ENCODE results near the gene LRRC7.
"Not testable (repeated sequence)": the region's sequence is repeated elsewhere in the genome, so short reads cannot be mapped to it uniquely, and the experiment has no call there.

LRRC7 gene

DNA sequence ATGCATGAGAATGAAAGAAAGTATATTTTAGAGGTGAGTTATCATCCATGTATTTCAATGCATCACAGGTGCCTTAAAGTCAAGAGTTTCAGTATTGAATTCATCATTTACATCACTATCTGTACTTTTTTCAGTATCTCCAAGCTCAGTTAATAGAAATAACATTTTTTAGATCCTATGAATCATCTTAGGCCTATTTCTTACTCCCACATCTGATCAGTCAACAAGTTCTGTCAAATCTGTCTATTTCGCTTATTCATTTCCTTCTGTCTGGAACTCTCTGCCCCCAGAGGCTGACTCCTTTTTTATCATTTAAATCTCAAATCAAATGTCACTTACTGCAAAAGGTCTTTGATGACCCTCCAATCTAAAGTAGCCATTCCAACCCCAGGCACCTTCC is 295.2 kb downstream of the LRRC7 start:
- Histone ChIP-seq H3K4me1 (ENCODE audit: insufficient read depth, low read length) (no peaks in the 10 kb centered on the region), H3K9me3 (ENCODE audit: control insufficient read depth, insufficient read depth, low read length) (no peaks in the 10 kb centered on the region), H3K36me3 (ENCODE audit: insufficient read depth, low read length) (no peaks in the 10 kb centered on the region), H3K9ac (ENCODE audit: low read depth, low read length) (no peak overlapping the region)

DNA sequence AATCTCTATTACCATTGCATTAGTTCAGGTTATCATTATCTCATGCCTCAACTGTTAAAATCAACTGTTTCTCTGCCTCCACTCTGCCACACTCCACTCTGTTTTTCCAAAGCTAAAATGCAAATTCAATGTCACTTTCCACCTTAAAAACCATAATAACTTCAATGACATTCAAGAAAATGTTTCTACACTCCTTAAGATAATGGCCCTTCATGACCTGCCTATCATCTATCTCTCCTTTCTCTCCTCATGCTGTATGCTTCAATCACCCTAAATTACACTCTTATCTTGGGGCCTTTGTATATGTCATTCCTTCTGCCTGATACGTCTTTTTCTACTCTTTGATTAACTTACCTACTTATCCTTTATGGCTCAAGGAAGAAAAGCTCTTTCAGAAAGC is 296.0 kb downstream of the LRRC7 start:
- H3K9ac ChIP-seq (ENCODE audit: low read depth, low read length): no peak overlapping the region
- H3K36me3 ChIP-seq (ENCODE audit: insufficient read depth, low read length): no peaks in the 10 kb centered on the region
- H3K4me1 ChIP-seq (ENCODE audit: insufficient read depth, low read length): no peaks in the 10 kb centered on the region
- H3K9me3 ChIP-seq (ENCODE audit: control insufficient read depth, insufficient read depth, low read length): no peaks in the 10 kb centered on the region

DNA sequence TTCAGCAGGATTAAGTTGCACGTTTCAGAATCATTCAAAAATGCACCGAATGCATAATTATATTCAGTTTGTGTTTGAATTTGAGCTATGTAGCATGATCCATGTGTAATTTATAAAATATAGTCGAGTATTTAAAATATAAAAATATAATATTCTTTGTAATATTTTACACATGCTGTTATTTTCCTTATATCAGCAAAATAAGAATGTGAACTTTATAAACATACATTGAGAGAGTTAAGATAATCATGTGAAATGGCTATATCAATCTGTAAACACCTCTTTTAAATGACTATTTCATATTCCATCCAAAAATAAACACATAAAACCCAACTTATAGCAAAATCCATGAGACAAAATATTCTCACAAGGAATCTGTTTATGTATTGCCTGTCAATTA is 303.7 kb downstream of the LRRC7 start:
- H3K9me3 ChIP-seq (ENCODE audit: control insufficient read depth, insufficient read depth, low read length): no peaks in the 10 kb centered on the region
- H3K9ac ChIP-seq (ENCODE audit: low read depth, low read length): no peak overlapping the region
- no peaks in the 10 kb centered on the region for H3K4me1 ChIP-seq (ENCODE audit: insufficient read depth, low read length)
- H3K36me3 ChIP-seq (ENCODE audit: insufficient read depth, low read length): no peaks in the 10 kb centered on the region

DNA sequence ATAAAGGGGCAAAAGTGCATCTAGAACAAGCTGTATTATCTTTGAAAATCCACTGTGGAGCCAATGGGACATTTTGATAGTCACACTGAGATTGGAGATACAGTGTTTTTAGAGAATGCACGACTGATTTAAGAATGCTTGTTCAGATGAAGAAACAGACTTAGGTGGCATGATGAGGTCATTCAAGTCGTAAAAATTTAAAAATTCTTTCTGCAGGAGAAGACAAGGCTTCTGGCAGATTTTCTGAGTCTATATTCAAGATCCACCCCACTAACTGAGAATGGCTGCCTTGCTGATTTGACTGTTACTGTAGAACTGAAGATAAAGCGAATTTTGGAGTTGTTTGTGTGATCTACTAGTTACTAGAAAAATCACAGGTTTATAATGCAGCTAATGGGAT is 310.6 kb downstream of the LRRC7 start:
- H3K4me1 ChIP-seq (ENCODE audit: insufficient read depth, low read length): no peaks in the 10 kb centered on the region

DNA sequence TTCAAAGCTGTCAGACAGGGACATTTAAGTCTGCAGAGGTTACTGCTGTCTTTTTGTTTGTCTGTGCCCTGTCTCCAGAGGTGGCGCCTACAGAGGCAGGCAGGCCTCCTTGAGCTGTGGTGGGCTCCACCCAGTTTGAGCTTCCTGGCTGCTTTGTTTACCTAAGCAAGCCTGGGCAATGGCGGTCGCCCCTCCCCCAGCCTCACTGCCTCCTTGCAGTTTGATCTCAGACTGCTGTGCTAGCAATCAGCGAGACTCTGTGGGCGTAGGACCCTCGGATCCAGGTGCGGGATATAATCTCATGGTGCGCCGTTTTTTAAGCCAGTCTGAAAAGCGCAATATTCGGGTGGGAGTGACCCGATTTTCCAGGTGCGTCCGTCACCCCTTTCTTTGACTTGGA is 320.3 kb downstream of the LRRC7 start:
- H3K9me3 ChIP-seq (ENCODE audit: control insufficient read depth, insufficient read depth, low read length); H3K4me1 ChIP-seq (ENCODE audit: insufficient read depth, low read length); H3K36me3 ChIP-seq (ENCODE audit: insufficient read depth, low read length); H3K9ac ChIP-seq (ENCODE audit: low read depth, low read length): not testable (repeated sequence)

More for the DNA sequence above, 310.6 kb downstream of the LRRC7 start:
- Histone ChIP-seq H3K9ac (ENCODE audit: low read depth, low read length) (no peak overlapping the region), H3K9me3 (ENCODE audit: control insufficient read depth, insufficient read depth, low read length) (no peaks in the 10 kb centered on the region), H3K36me3 (ENCODE audit: insufficient read depth, low read length) (no peaks in the 10 kb centered on the region)

DNA sequence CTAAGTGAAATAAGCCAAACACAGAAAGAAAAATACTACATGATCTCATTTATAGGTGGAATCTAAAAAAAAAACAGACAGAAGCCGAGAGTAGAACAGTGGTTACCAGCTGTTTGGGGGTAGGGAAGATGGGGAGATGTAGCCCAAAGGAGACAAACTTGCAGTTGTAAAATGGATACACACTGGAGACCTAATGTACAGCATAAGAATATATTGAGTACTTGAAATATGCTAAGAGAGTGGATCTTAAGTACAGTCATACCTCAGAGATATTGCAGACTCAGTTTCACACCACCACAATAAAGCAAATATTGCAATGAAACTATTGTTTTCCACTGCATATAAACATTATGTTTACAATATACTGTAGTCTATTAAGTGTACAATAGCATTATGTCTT is 320.9 kb downstream of the LRRC7 start:
- Histone ChIP-seq H3K36me3 (ENCODE audit: insufficient read depth, low read length) (no peaks in the 10 kb centered on the region), H3K4me1 (ENCODE audit: insufficient read depth, low read length) (no peaks in the 10 kb centered on the region), H3K9me3 (ENCODE audit: control insufficient read depth, insufficient read depth, low read length) (no peaks in the 10 kb centered on the region; the same call in 1 of the 2 replicates), H3K9ac (ENCODE audit: low read depth, low read length) (no peak overlapping the region)

DNA sequence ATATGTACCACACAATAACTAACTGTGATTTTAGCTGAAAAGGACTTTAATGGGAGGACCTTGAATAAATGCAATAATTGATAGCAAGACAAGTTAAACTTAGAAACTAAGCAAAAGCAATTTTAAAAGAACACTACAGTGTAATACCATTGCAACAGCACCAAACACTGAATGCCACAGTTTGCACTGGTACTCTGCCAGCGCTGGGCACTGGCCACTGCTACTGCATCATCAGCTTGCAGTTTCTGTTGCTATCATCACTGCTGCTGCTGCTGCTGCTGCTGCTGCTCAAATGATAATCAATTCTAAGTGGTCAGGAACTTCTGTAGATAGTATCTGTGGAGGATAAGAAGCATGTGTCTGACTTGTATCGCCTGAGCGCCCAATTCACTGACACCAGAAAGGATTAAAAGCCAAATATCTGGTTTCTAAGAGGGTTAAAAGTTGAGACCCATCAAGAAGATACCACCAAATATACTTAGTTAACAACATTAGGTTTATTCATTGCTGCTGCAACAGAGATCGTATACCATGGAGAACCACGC is 330.8 kb downstream of the LRRC7 start:
- Histone ChIP-seq H3K4me1 (ENCODE audit: insufficient read depth, low read length) (no peaks in the 10 kb centered on the region), H3K36me3 (ENCODE audit: insufficient read depth, low read length) (no peaks in the 10 kb centered on the region), H3K9me3 (ENCODE audit: control insufficient read depth, insufficient read depth, low read length) (no peaks in the 10 kb centered on the region), H3K9ac (ENCODE audit: low read depth, low read length) (no peak overlapping the region)

DNA sequence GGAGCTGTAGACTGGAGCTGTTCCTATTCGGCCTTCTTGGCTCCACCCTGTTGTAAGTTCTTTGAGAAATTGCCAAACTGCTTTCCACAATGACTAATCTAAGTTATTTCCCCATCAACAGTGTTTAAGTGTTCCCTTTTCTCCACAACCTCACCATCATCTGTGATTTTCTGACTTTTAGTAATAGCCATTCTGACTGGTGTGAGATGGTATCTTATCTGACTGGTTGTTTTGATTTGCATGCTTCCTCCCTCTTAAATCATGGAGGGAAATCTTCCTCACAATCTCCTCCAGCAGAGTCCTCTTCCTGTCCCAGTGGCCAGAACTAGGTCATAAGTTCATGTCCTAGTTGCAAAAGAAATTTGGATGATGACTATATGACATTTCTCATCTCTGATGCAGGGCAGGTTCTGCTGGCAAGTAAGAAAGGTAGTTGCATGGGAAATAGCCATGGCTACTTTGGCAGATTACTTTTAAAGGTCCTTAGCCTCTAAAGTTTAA is 343.6 kb downstream of the LRRC7 start:
- Histone ChIP-seq H3K9ac (ENCODE audit: low read depth, low read length) (no peak overlapping the region), H3K4me1 (ENCODE audit: insufficient read depth, low read length) (no peaks in the 10 kb centered on the region), H3K9me3 (ENCODE audit: control insufficient read depth, insufficient read depth, low read length) (no peaks in the 10 kb centered on the region), H3K36me3 (ENCODE audit: insufficient read depth, low read length) (no peaks in the 10 kb centered on the region)

DNA sequence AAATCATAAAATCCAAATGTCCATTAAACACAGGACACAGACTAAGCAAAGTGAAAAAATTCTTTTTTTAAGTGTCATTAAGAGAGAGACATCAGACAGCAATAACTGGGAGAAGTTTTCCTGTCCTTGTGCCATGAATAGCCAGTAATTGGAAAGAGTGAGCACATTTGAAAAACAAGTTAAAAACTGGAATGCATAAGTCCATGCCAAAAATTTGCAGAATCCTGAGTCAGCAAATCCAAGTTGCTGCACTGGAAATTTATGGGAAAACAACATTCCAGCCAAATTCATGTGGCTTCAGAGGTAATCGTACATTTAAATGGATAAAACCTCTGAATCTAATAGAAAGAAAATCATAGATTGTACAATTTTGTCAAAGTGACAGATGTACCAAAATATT is 346.3 kb downstream of the LRRC7 start:
- no peaks in the 10 kb centered on the region for H3K9me3 ChIP-seq (ENCODE audit: control insufficient read depth, insufficient read depth, low read length)
- no peaks in the 10 kb centered on the region for H3K4me1 ChIP-seq (ENCODE audit: insufficient read depth, low read length)
- H3K9ac ChIP-seq (ENCODE audit: low read depth, low read length): no peak overlapping the region
- no peaks in the 10 kb centered on the region for H3K36me3 ChIP-seq (ENCODE audit: insufficient read depth, low read length)

DNA sequence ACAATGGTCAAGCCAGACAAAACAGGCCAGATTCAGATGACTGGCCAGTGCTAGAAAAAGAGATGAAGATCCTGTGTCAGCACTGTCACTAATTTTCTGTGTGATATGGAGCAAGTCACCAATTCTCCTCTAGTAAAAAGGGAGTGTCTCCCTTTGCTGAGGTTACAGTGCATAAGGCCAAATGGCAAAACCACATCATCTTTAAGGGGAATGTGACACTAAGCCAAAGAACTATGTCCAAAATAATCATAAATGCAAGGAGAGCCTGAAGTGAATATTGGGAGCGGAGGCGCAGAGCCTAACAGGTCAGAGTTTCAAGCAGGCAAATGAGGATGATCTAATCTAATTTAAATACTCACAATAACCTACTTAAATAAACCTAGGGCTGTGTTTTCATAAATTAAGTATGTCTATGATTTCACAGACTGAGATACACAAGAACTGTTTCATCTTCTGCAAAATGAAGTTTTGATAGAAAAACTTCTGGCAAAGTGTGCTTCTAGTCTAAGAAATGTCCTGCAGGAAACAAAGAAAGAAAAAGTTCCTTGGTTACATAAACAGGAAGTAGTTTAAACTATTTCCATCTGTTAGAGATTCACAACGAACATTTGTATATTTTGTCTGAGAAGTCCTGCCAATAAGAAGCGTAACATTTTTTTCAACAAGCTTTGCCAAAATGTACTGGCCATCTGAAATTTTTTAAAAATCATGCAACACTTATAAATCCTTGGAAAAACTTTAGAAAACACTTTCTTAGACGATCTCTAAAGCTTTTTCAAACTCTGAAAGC is 347.4 kb downstream of the LRRC7 start:
- Histone ChIP-seq H3K36me3 (ENCODE audit: insufficient read depth, low read length) (no peaks in the 10 kb centered on the region), H3K9ac (ENCODE audit: low read depth, low read length) (no peak overlapping the region), H3K9me3 (ENCODE audit: control insufficient read depth, insufficient read depth, low read length) (no peaks in the 10 kb centered on the region), H3K4me1 (ENCODE audit: insufficient read depth, low read length) (no peaks in the 10 kb centered on the region)

DNA sequence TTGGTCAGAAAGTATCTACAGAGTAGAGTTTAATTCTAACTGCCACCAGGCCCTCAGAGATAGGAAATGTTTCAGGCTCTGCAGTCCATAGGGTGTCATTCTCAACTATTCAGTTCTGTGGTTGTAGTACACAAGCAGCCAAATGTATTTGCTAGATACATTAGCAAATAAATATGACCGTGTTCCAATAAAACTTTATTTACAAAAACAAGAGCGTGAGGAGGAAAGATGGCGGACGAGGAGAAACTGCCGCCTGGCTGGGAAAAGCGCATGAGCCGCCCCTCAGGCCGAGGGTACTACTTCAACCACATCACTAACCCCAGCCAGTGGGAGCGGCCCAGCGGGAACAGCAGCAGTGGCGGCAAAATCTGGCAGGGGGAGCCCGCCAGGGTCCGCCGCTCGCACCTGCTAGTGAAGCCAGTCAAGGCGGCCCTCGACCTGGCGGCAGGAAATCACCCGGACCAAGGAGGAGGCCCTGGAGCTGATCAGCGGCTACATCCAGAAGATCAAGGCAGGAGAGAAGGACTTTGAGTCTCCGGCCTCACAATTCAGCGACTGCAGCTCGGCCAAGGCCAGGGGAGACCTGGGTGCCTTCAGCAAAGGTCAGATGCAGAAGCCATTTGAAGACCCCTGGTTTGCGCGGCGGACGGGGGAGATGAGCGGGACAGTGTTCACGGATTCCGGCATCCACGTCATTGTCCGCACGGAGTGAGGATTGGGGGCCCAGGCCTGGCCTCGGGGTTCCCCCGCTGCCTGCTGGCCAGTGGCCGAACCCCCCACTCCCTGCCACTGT is 351.6 kb downstream of the LRRC7 start:
- H3K4me1 ChIP-seq (ENCODE audit: insufficient read depth, low read length): no peaks in the 10 kb centered on the region
- H3K36me3 ChIP-seq (ENCODE audit: insufficient read depth, low read length): no peaks in the 10 kb centered on the region
- H3K9me3 ChIP-seq (ENCODE audit: control insufficient read depth, insufficient read depth, low read length): no peaks in the 10 kb centered on the region
- H3K9ac ChIP-seq (ENCODE audit: low read depth, low read length): no peak overlapping the region

DNA sequence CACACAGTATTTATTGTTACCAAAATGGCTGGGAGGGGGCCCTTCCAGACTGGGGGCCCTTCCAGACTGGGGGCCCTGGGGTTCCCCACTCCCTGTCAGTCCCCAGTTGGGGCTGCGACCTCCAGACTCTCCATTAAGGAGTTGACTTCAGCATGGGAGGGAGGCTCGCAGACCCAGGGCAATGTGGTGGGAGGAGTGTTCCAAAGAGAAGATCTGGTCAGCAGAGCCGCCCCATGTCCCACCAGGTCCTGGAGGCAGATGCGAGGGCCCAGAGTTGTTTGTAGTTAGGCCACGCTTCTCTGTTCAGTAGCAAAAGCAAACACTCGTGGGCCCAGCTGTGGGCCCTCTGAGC is 352.2 kb downstream of the LRRC7 start:
- Histone ChIP-seq H3K36me3 (ENCODE audit: insufficient read depth, low read length) (no peaks in the 10 kb centered on the region), H3K9me3 (ENCODE audit: control insufficient read depth, insufficient read depth, low read length) (no peaks in the 10 kb centered on the region), H3K9ac (ENCODE audit: low read depth, low read length) (no peak overlapping the region), H3K4me1 (ENCODE audit: insufficient read depth, low read length) (no peaks in the 10 kb centered on the region)

DNA sequence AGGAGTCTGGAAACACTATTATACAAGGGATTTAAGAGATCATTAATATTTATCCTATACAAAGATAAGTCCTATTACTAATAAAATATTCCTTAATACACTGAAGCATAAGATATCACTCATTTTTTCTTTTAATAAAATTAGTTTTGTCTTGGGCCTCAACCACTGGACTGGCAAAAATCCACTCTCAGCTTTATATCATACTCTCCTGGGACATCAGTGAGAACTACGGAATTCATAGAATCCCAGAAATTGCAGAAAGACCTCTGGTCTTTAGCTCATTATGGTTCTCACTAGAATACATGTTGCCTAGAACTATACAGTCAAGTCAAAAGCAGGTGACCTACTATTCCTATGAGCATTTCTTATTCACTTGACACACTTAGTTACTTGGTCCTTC is 352.7 kb downstream of the LRRC7 start:
- no peaks in the 10 kb centered on the region for H3K36me3 ChIP-seq (ENCODE audit: insufficient read depth, low read length)
- H3K4me1 ChIP-seq (ENCODE audit: insufficient read depth, low read length): no peaks in the 10 kb centered on the region
- H3K9me3 ChIP-seq (ENCODE audit: control insufficient read depth, insufficient read depth, low read length): no peaks in the 10 kb centered on the region

DNA sequence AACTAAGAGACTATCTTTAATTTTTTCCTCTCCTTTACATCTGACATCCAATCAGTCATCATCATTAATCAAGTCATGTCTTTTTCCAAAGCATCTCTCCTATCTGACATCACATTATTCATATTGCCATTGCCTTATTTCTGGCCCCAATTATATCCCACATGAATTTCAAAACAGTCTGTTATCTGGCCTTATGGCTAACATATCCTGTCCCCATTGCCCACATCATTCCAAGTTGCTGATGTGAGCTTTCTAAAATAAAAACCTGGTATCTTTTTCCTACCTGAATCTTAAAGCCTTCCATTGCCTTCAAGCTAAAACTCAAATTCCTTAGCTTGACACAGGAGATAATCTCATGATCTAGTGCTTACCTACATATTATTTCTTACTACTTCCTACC is 353.8 kb downstream of the LRRC7 start:
- H3K9me3 ChIP-seq (ENCODE audit: control insufficient read depth, insufficient read depth, low read length): no peaks in the 10 kb centered on the region
- no peaks in the 10 kb centered on the region for H3K36me3 ChIP-seq (ENCODE audit: insufficient read depth, low read length)
- H3K9ac ChIP-seq (ENCODE audit: low read depth, low read length): no peak overlapping the region
- H3K4me1 ChIP-seq (ENCODE audit: insufficient read depth, low read length): no peaks in the 10 kb centered on the region

More for the DNA sequence above, 352.7 kb downstream of the LRRC7 start:
- no peak overlapping the region for H3K9ac ChIP-seq (ENCODE audit: low read depth, low read length)

DNA sequence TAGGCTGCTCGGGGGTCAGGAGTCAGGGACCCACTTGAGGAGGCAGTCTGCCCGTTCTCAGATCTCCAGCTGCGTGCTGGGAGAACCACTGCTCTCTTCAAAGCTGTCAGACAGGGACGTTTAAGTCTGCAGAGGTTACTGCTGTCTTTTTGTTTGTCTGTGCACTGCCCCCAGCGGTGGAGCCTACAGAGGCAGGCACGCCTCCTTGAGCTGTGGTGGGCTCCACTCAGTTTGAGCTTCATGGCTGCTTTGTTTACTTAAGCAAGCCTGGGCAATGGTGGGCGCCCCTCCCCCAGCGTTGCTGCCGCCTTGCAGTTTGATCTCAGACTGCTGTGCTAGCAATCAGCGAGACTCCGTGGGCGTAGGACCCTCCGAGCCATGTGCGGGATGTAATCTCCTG is 360.5 kb downstream of the LRRC7 start:
- H3K36me3 ChIP-seq (ENCODE audit: insufficient read depth, low read length); H3K9me3 ChIP-seq (ENCODE audit: control insufficient read depth, insufficient read depth, low read length); H3K4me1 ChIP-seq (ENCODE audit: insufficient read depth, low read length); H3K9ac ChIP-seq (ENCODE audit: low read depth, low read length): not testable (repeated sequence)
